Measurements from ENCODE around the gene ATXN7L3.
A peak's percentile ranks its signal among the peaks of the same experiment; 100 is the strongest.

The ATXN7L3 gene

GRCh38 chr17:44222112-44222869, 22.6 kb upstream of the ATXN7L3 start:
- Histone ChIP-seq H3K9me3 (ENCODE audit: insufficient read depth, low read depth, low read length) (no peaks in the 10 kb centered on the region), H3K79me2 (ENCODE audit: control insufficient read depth, insufficient read depth, low read length, poor library complexity) (peaks cover 26% of the 10 kb centered on the region), H3K4me2 (ENCODE audit: low read length) (peak overlapping the region; percentile 93), H2AFZ (ENCODE audit: insufficient read depth, low read length, poor library complexity) (no peak overlapping the region), H4K8ac (ENCODE audit: low read depth, low read length) (peak overlapping the region; percentile 7), H3K27me3 (ENCODE audit: insufficient read depth, low read length) (no peaks in the 10 kb centered on the region), H3K36me3 (ENCODE audit: control insufficient read depth in 1 of 2, insufficient read depth in 2 of 2, low read length in 2 of 2) (peaks cover 0 to 6% of the 10 kb centered on the region in 2 experiments), H4K91ac (ENCODE audit: low read depth, low read length) (no peak overlapping the region), H3K4me1 (ENCODE audit: control insufficient read depth in 1 of 2, insufficient read depth in 2 of 2, low read length in 2 of 2) (peaks cover 8 to 15% of the 10 kb centered on the region in 2 experiments), H3K4ac (ENCODE audit: low read depth, low read length) (no peak overlapping the region), H3K4me3 (ENCODE audit: low read depth, low read length) (peak overlapping the region; percentile 42), H3K18ac (ENCODE audit: low read length) (peak overlapping the region; percentile 10), H2BK120ac (ENCODE audit: insufficient read depth, low read length, poor library complexity) (peak overlapping the region; percentile 4), H2BK5ac (ENCODE audit: low read depth, low read length, poor library complexity) (no peak overlapping the region), H3K27ac (ENCODE audit: low read depth, low read length) (peak overlapping the region; percentile 35), H3K23ac (ENCODE audit: low read length) (no peak overlapping the region), H2BK12ac (ENCODE audit: low read length) (no peak overlapping the region), H2AK5ac (ENCODE audit: low read length) (no peak overlapping the region), H3K14ac (ENCODE audit: low read length) (peak overlapping the region; percentile 7), H3K9ac (ENCODE audit: low read length) (peak overlapping the region; percentile 73), H3K79me1 (ENCODE audit: low read length) (peaks cover 32% of the 10 kb centered on the region), H4K12ac (ENCODE audit: low read depth, low read length) (no peak overlapping the region)
- no CpG with 5 or more reads among the region's 36 CpGs for WGBS (ENCODE audit: extremely low coverage, insufficient coverage, insufficient read length)
- peak; percentile 83 to 84 for DNase-seq

- Histone ChIP-seq H3K79me2 (ENCODE audit: control insufficient read depth, insufficient read depth, low read length, poor library complexity) (peaks cover 26% of the 10 kb centered on the region), H3K4me1 (ENCODE audit: control insufficient read depth in 1 of 2, insufficient read depth in 2 of 2, low read length in 2 of 2) (peaks cover 8 to 15% of the 10 kb centered on the region in 2 experiments), H3K9ac (ENCODE audit: low read length) (peak overlapping the region; percentile 24), H3K18ac (ENCODE audit: low read length) (peak overlapping the region; percentile 40), H3K27me3 (ENCODE audit: insufficient read depth, low read length) (no peaks in the 10 kb centered on the region), H3K27ac (ENCODE audit: low read depth, low read length) (peak overlapping the region; percentile 39), H3K14ac (ENCODE audit: low read length) (peak overlapping the region; percentile 26), H3K4ac (ENCODE audit: low read depth, low read length) (peak overlapping the region; percentile 50), H4K12ac (ENCODE audit: low read depth, low read length) (no peak overlapping the region), H2BK12ac (ENCODE audit: low read length) (no peak overlapping the region), H4K8ac (ENCODE audit: low read depth, low read length) (peak overlapping the region; percentile 74), H2BK5ac (ENCODE audit: low read depth, low read length, poor library complexity) (no peak overlapping the region), H3K4me3 (ENCODE audit: low read depth, low read length) (peak overlapping the region; percentile 42), H2BK120ac (ENCODE audit: insufficient read depth, low read length, poor library complexity) (no peak overlapping the region), H3K23ac (ENCODE audit: low read length) (no peak overlapping the region), H3K79me1 (ENCODE audit: low read length) (peaks cover 32% of the 10 kb centered on the region), H3K36me3 (ENCODE audit: control insufficient read depth in 1 of 2, insufficient read depth in 2 of 2, low read length in 2 of 2) (peaks cover under 1 to 11% of the 10 kb centered on the region in 2 experiments), H2AK5ac (ENCODE audit: low read length) (no peak overlapping the region), H2AFZ (ENCODE audit: insufficient read depth, low read length, poor library complexity) (peak overlapping the region; percentile 70), H4K91ac (ENCODE audit: low read depth, low read length) (peak overlapping the region; percentile 39), H3K9me3 (ENCODE audit: insufficient read depth, low read depth, low read length) (no peaks in the 10 kb centered on the region), H3K4me2 (ENCODE audit: low read length) (peak overlapping the region; percentile 93)
- peak in 1 of 2 donors; percentile 9 for DNase-seq
- WGBS (ENCODE audit: extremely low coverage, insufficient coverage, insufficient read length), result no CpG with 5 or more reads among the region's 17 CpGs
Measured at GRCh38 chr17:44221862-44222111, 22.1 kb upstream of the ATXN7L3 start.

- DNase-seq, result peak; percentile 67 to 82
- H3K79me2 ChIP-seq (ENCODE audit: control insufficient read depth, insufficient read depth, low read length, poor library complexity), result peaks cover 26% of the 10 kb centered on the region
- peaks cover 4 to 16% of the 10 kb centered on the region in 2 experiments for H3K36me3 ChIP-seq (ENCODE audit: control insufficient read depth in 1 of 2, insufficient read depth in 2 of 2, low read length in 2 of 2)
- WGBS (ENCODE audit: extremely low coverage, insufficient coverage, insufficient read length), result no CpG with 5 or more reads among the region's 54 CpGs
- H3K27ac ChIP-seq (ENCODE audit: low read depth, low read length), result peak overlapping the region; percentile 97
- peak overlapping the region; percentile 47 for H2BK12ac ChIP-seq (ENCODE audit: low read length)
- peak overlapping the region; percentile 93 for H3K4me2 ChIP-seq (ENCODE audit: low read length)
- H3K27me3 ChIP-seq (ENCODE audit: insufficient read depth, low read length), result no peaks in the 10 kb centered on the region
- H3K4ac ChIP-seq (ENCODE audit: low read depth, low read length), result peak overlapping the region; percentile 95
- H4K91ac ChIP-seq (ENCODE audit: low read depth, low read length), result peak overlapping the region; percentile 87
- H3K18ac ChIP-seq (ENCODE audit: low read length), result peak overlapping the region; percentile 98
- peak overlapping the region; percentile 44 for H2BK5ac ChIP-seq (ENCODE audit: low read depth, low read length, poor library complexity)
- no peaks in the 10 kb centered on the region for H3K9me3 ChIP-seq (ENCODE audit: insufficient read depth, low read depth, low read length)
- H2BK120ac ChIP-seq (ENCODE audit: insufficient read depth, low read length, poor library complexity), result no peak overlapping the region
- peak overlapping the region; percentile 57 for H2AK5ac ChIP-seq (ENCODE audit: low read length)
- H4K8ac ChIP-seq (ENCODE audit: low read depth, low read length), result peak overlapping the region; percentile 87
- peak overlapping the region; percentile 98 for H3K4me3 ChIP-seq (ENCODE audit: low read depth, low read length)
- H3K9ac ChIP-seq (ENCODE audit: low read length), result peak overlapping the region; percentile 67
- H2AFZ ChIP-seq (ENCODE audit: insufficient read depth, low read length, poor library complexity), result peak overlapping the region; percentile 74
- H4K12ac ChIP-seq (ENCODE audit: low read depth, low read length), result peak overlapping the region; percentile 5
- H3K4me1 ChIP-seq (ENCODE audit: control insufficient read depth in 1 of 2, insufficient read depth in 2 of 2, low read length in 2 of 2), result peaks cover 8 to 15% of the 10 kb centered on the region in 2 experiments
- H3K23ac ChIP-seq (ENCODE audit: low read length), result no peak overlapping the region
- peak overlapping the region; percentile 94 for H3K14ac ChIP-seq (ENCODE audit: low read length)
- H3K79me1 ChIP-seq (ENCODE audit: low read length), result peaks cover 32% of the 10 kb centered on the region
Measured at GRCh38 chr17:44221084-44221861, 21.6 kb upstream of the ATXN7L3 start.

GRCh38 chr17:44220213-44221083, 20.8 kb upstream of the ATXN7L3 start:
- no CpG with 5 or more reads among the region's 108 CpGs for WGBS (ENCODE audit: extremely low coverage, insufficient coverage, insufficient read length)
- peaks cover 26% of the 10 kb centered on the region for H3K79me2 ChIP-seq (ENCODE audit: control insufficient read depth, insufficient read depth, low read length, poor library complexity)

More at GRCh38 chr17:44220213-44221083, 20.8 kb upstream of the ATXN7L3 start:
- Histone ChIP-seq H3K18ac (ENCODE audit: low read length) (peak overlapping the region; percentile 99), H3K27ac (ENCODE audit: low read depth, low read length) (peak overlapping the region; percentile 97), H2AFZ (ENCODE audit: insufficient read depth, low read length, poor library complexity) (peak overlapping the region; percentile 78), H4K8ac (ENCODE audit: low read depth, low read length) (peak overlapping the region; percentile 96), H3K9ac (ENCODE audit: low read length) (peak overlapping the region; percentile 100), H3K9me3 (ENCODE audit: insufficient read depth, low read depth, low read length) (no peaks in the 10 kb centered on the region), H3K4me2 (ENCODE audit: low read length) (peak overlapping the region; percentile 93), H3K36me3 (ENCODE audit: control insufficient read depth in 1 of 2, insufficient read depth in 2 of 2, low read length in 2 of 2) (peaks cover 10 to 24% of the 10 kb centered on the region in 2 experiments), H4K91ac (ENCODE audit: low read depth, low read length) (peak overlapping the region; percentile 96), H2AK5ac (ENCODE audit: low read length) (peak overlapping the region; percentile 97), H2BK5ac (ENCODE audit: low read depth, low read length, poor library complexity) (peak overlapping the region; percentile 96), H3K4me3 (ENCODE audit: low read depth, low read length) (peak overlapping the region; percentile 98), H4K12ac (ENCODE audit: low read depth, low read length) (peak overlapping the region; percentile 93), H3K4ac (ENCODE audit: low read depth, low read length) (peak overlapping the region; percentile 100), H3K79me1 (ENCODE audit: low read length) (peaks cover 32% of the 10 kb centered on the region), H2BK120ac (ENCODE audit: insufficient read depth, low read length, poor library complexity) (peak overlapping the region; percentile 96), H2BK12ac (ENCODE audit: low read length) (peak overlapping the region; percentile 32), H3K27me3 (ENCODE audit: insufficient read depth, low read length) (no peaks in the 10 kb centered on the region), H3K4me1 (ENCODE audit: control insufficient read depth in 1 of 2, insufficient read depth in 2 of 2, low read length in 2 of 2) (peaks cover 8 to 15% of the 10 kb centered on the region in 2 experiments), H3K14ac (ENCODE audit: low read length) (peak overlapping the region; percentile 99), H3K23ac (ENCODE audit: low read length) (peak overlapping the region; percentile 73)
- DNase-seq, result peak; percentile 12 to 51
